ENCODE data around the gene HSCB. TPM values are rescaled to one million over a fixed set of nuclear protein-coding genes. Genes with fewer than 3 reads are reported as not detected.

Gene HSCB
- total and polyA plus RNA-seq, 9 of the 15 experiments (the other 6 are each of a cell fraction or from before 2014, with no cell fraction given), result 2.6 to 13.1 (median 8.6) TPM

- TF ChIP-seq CREB3L1 (IDR thresholded peaks at IDR 0.05; ENCODE audit: borderline replicate concordance, low read depth) (peak; percentile 92), TBL1XR1 (IDR thresholded peaks at IDR 0.05; ENCODE audit: low read length in 2 of 2) (no peak), TCF7L2 (IDR thresholded peaks at IDR 0.05; ENCODE audit: low read depth, low read length) (no peak), COPS2 (conservative IDR thresholded peaks at IDR 0.05) (no peak), SRSF3 (IDR thresholded peaks at IDR 0.05; ENCODE audit: insufficient read depth, low read length) (no peak)
Measured at GRCh38 chr22:28799606-28800307, 57.9 kb downstream of the HSCB start (continued).

DNA sequence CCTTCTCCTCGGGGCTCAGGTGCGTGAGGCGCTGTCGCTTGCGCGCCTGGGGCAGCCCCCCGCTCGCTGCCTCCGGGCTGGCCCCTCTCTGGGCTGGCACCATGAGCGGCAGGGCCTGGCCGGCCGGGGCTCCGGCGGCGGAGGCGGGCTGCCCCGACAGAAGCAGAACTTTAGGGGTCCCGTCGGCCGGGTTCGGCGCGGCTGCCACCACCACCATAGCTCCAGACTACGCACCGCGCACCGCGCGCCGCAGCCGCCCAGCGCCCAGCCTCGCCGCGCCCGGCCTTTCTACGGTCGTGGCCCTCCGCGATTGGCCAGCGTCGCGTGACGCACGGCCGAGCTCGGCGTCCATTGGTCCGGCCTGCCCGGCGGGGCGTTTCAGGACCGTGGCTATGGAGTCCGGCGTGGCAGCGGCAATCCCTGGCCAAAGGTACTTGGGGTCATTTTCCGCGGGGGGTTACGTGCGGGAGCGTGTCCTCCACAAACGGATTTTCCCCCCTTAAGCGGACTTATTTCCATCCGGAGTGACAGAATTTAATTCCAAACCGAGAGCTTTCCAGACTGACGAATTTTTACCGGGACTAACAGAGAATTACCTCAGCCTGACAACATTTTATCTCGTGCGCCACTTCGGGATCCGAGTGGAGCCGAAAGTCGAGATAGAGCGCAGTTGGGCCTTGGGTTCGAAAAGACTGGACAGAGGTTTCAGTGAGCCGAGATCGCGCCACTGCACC is 58.6 kb downstream of the HSCB start, which contains the start of gene XBP1:
Gene XBP1 (minus strand): TSS at position 262 of the 734 bp plus-strand sequence.
- peak; percentile 94 for ATAC-seq
- TF ChIP-seq TBL1XR1 (IDR thresholded peaks at IDR 0.05; ENCODE audit: low read length in 2 of 2), result peak in 1 of 2 experiments; percentile 25; a peak in 1 of 4 replicates
- TF ChIP-seq ZKSCAN1 (IDR thresholded peaks at IDR 0.05; ENCODE audit: low read depth, low read length), result 0 out of 2 replicates have a peak, but pooled peaks have one; percentile 24
- peak; percentile 89 for TF ChIP-seq GTF2E2 (tag; IDR thresholded peaks at IDR 0.05)
- TF ChIP-seq ZNF274 (IDR thresholded peaks at IDR 0.05; ENCODE audit: borderline replicate concordance, low read depth, low read length), result no peak
- no peak for TF ChIP-seq NR3C1 (CRISPR knock-in tag; IDR thresholded peaks at IDR 0.05)
- TF ChIP-seq GMEB1 (CRISPR knock-in tag; IDR thresholded peaks at IDR 0.05), result peak; percentile 50; the same call in 1 of the 2 replicates
- TF ChIP-seq PML (IDR thresholded peaks at IDR 0.05; ENCODE audit: low read length), result peak; percentile 42; the same call in 1 of the 2 replicates
- peak; percentile 36 for TF ChIP-seq JUND (IDR thresholded peaks at IDR 0.05; ENCODE audit: borderline replicate concordance, low read depth, low read length)
- TF ChIP-seq JUND (tag; IDR thresholded peaks at IDR 0.05; ENCODE audit: borderline replicate concordance, low read depth, low read length), result no peak; the same call in 2 of the 3 replicates

More for the DNA sequence above, 58.6 kb downstream of the HSCB start, which contains the start of gene XBP1:
- under 1% methylated on average over 62 of the region's 78 CpGs for WGBS (ENCODE audit: insufficient coverage, low coverage, missing lambda C conversion rate)
- Histone ChIP-seq H3K4me3 (peak within 1 kb of the TSS; percentile 98), H3K4me2 (ENCODE audit: insufficient read depth, low read length) (peak within 1 kb of the TSS; percentile 82), H2AFZ (ENCODE audit: low read depth, low read length) (peak within 1 kb of the TSS; percentile 75; the same call in 1 of the 2 replicates), H3K9ac (ENCODE audit: insufficient read depth in 1 of 2, low read depth in 2 of 2, low read length in 2 of 2) (peak within 1 kb of the TSS; percentile 96 to 97), H3K27me3 (ENCODE audit: control insufficient read depth in 2 of 2, insufficient read depth in 2 of 2, low read length in 2 of 2) (no peaks in the 10 kb centered on the region), H3K79me2 (ENCODE audit: control insufficient read depth, insufficient read depth, low read length) (peaks cover 70% of the 10 kb centered on the region), H3K9me1 (ENCODE audit: control insufficient read depth, insufficient read depth, low read length) (no peaks in the 10 kb centered on the region), H3K4me1 (replicated peaks in 1 of 2; ENCODE audit: control insufficient read depth in 2 of 2, insufficient read depth in 2 of 2, low read length in 2 of 2) (peaks cover 8 to 9% of the 10 kb centered on the region in 2 experiments; a peak in 3 of 5 replicates), H3K36me3 (ENCODE audit: control insufficient read depth, insufficient read depth, low read length) (peaks cover 33% of the 10 kb centered on the region), H3K27ac (ENCODE audit: extremely low read depth, low read depth, low read length) (peak within 1 kb of the TSS; percentile 98), H3K9me3 (replicated peaks; ENCODE audit: control insufficient read depth, insufficient read depth, low read depth, low read length) (no peaks in the 10 kb centered on the region), H4K20me1 (replicated peaks; ENCODE audit: control insufficient read depth, insufficient read depth, low read length) (peaks cover 9% of the 10 kb centered on the region; the same call in 1 of the 2 replicates)
- FAIRE-seq, result peak; percentile 76
- BruUV-seq (replicated peaks), result no TSS peak
- peak; percentile 94 to 97 (median 95) for DNase-seq (ENCODE audit: extremely low read depth in 1 of 4, low spot score in 3 of 4)
- intact Hi-C loops (cut with micrococcal nuclease) (no loop called here), in situ Hi-C loops (cut with MboI) (no loop called here)
- ChIA-PET CTCF (ENCODE audit: low intra/inter-chr PET ratio) (no interaction called here), POLR2A (interaction anchor here (0.5 to 9.9 kb wide), 29 partner anchors 9 to 724 kb away, joined by 3 to 109 read pairs (median 4); partner anchors contain the start of genes CCDC117, CHEK2, EWSR1 and HSCB)

All from K562 (cell line).